GM10847 (cell line): ENCODE data around the gene TTC31.

ENCODE experiments used
- POLR2A ChIP-seq: IDR thresholded peaks from 2 replicates; pipeline ENCODE4 v1.6.1; 2011; ENCODE audit not compliant: insufficient read length; ENCODE audit errors: extremely low read depth

Gene TTC31

GRCh38 chr2:74525717-74526648, 43.1 kb downstream of the TTC31 start, which contains the start of gene DQX1:
Gene DQX1 (minus strand): TSS chr2:74526231. CDS start chr2:74525729, 502 bp downstream.
- no peak for TF ChIP-seq POLR2A

- TF ChIP-seq POLR2A, result no peak
Measured at GRCh38 chr2:74526649-74527230, 43.9 kb downstream of the TTC31 start.

DNA sequence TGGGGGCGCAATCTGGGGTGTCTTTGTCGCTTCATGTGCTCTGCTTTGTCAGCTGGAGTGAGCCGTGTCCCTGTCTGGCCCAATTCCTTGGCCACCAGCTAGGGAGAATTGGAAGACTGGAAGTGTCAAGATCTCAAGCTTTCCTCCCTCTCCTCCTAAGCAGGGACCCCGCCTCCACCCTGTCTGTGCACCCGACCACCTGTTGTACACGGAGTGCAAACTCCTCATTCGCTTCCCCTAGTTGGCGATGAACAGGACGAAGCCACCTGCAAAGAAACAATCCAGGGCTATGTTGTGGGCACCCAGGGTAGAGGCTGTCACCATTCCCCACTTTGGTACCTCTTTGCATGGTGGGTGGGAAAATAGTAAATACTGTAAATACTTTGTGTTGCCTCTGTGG, 44.9 kb downstream of the TTC31 start:
- no peak for TF ChIP-seq POLR2A

- TF ChIP-seq POLR2A, result no peak
Measured at GRCh38 chr2:74528600-74529356, 45.9 kb downstream of the TTC31 start.

GRCh38 chr2:74529357-74530238, 46.7 kb downstream of the TTC31 start, which contains the start of the genes AUP1 and HTRA2:
Gene AUP1 (minus strand): TSS chr2:74529706. CDS start chr2:74529629, 77 bp downstream.
Gene HTRA2 (plus strand): TSS chr2:74529933. CDS start chr2:74530007, 74 bp downstream.
- peak; percentile 89 for TF ChIP-seq POLR2A

DNA sequence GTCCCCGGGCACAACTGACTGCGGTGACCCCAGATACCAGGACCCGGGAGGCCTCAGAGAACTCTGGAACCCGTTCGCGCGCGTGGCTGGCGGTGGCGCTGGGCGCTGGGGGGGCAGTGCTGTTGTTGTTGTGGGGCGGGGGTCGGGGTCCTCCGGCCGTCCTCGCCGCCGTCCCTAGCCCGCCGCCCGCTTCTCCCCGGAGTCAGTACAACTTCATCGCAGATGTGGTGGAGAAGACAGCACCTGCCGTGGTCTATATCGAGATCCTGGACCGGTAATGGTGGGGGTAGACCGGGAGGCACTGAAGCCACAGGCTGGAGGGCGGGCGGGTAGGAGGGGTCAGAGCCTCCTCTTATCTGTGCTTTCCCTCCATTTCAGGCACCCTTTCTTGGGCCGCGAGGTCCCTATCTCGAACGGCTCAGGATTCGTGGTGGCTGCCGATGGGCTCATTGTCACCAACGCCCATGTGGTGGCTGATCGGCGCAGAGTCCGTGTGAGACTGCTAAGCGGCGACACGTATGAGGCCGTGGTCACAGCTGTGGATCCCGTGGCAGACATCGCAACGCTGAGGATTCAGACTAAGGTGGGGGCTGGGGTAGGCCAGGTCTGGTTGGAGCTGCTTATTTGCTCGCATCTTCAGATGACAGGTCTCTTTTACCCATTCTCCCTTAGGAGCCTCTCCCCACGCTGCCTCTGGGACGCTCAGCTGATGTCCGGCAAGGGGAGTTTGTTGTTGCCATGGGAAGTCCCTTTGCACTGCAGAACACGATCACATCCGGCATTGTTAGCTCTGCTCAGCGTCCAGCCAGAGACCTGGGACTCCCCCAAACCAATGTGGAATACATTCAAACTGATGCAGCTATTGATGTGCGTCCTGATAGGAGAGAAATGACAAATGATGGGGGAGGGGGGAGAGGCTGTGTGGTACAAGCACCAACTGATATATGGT, 47.6 kb downstream of the TTC31 start:
- TF ChIP-seq POLR2A, result no peak

DNA sequence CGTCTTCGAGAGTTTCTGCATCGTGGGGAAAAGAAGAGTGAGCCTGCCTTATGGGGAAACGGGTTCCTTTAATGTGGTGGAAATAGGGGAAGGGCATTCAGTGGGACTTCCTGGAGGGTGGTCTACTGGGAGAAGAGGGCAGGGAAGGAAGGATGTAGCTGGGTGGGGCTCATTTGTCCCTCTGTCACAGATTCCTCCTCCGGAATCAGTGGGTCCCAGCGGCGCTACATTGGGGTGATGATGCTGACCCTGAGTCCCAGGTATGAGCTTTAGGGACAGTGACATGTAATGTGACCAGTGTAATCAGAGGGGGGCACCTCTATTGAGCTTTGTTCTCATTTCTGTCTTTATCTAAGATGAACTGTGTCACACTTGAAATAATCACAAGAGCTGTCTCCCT, 48.8 kb downstream of the TTC31 start:
- TF ChIP-seq POLR2A, result no peak

DNA sequence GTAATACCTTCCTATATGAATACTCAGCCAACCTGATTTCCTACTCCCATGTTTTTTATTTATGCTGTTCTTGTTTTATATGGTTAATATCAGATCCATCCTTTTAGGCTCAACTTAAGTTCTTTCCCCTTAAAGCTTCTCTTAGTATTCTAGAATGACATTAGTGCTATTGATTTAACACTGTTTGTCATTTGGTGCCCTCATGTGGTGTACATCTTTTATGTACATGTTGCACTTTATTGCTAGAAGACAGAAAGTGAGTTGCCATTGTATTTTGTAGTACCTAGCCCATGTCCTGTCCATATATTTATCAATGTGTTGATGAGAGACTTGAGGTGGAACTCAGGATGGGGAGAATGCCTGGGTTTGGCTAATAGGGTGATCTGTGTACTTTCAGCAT, 49.3 kb downstream of the TTC31 start:
- no peak for TF ChIP-seq POLR2A

GRCh38 chr2:74533464-74533863, 50.6 kb downstream of the TTC31 start:
- TF ChIP-seq POLR2A, result no peak

- TF ChIP-seq POLR2A, result no peak
Measured at GRCh38 chr2:74534411-74534810, 51.5 kb downstream of the TTC31 start.

DNA sequence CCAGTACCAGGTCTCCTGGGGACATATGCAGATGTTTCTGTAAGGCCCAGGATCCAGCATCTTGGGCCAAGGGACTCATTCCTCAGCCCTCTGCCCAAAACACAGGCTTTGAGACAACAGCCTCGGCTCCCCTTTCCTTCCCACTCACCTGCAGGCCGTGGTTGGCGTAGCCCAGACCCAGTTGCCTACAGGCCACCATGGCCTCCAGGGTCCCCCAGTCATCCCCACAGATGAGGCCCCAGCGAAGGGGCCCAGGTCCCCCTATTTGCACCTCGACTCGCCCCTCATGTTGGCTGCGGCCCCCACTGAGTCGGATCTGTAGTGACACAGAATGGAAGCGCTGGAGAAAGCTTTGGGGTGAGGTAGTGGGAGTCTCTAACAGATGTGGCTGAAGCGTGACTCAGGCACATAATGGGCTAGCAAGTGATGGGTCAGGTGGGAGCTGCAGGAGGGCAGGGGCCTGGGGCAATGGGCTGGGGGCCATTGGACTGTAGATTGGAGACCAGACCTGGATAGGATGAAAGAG, 52.6 kb downstream of the TTC31 start:
- TF ChIP-seq POLR2A, result no peak

- TF ChIP-seq POLR2A, result no peak
Measured at GRCh38 chr2:74536166-74536950, 53.5 kb downstream of the TTC31 start.
